GM12878 (cell line): ENCODE measurements around the gene TP53I11.

Source experiments
- BMI1 ChIP-seq: fragments of 450-650 bp; IDR thresholded peaks from 2 replicates; pipeline ENCODE4 v1.6.1; 2016; ENCODE audit warnings: mild to moderate bottlenecking, moderate library complexity, borderline replicate concordance
- POLR2AphosphoS5 ChIP-seq: IDR thresholded peaks from 2 replicates; pipeline ENCODE4 v1.6.1; 2011; ENCODE audit warnings: mild to moderate bottlenecking, low read length, inconsistent platforms
- TAF1 ChIP-seq: IDR thresholded peaks from 2 replicates; pipeline ENCODE4 v1.6.1; 2011; ENCODE audit warnings: mild to moderate bottlenecking, low read depth, low read length, borderline replicate concordance
- YY1 ChIP-seq: IDR thresholded peaks from 2 replicates; pipeline ENCODE4 v1.6.1; 2011; ENCODE audit warnings: low read depth, mild to moderate bottlenecking, low read length
- ZNF274 ChIP-seq: IDR thresholded peaks from one replicate; pipeline ENCODE4 v1.8.0; 2011; ENCODE audit not compliant: insufficient read length, insufficient read depth
- ZNF384 ChIP-seq: IDR thresholded peaks from 2 replicates; pipeline ENCODE4 v1.6.1; 2012; ENCODE audit warnings: low read depth, mild to moderate bottlenecking, low read length, improper control_type of control experiment, borderline replicate concordance
- TF ChIP-seq, protein P1 (sequence below), 3 experiments: IDR thresholded peaks in 2 of 3; conservative IDR thresholded peaks in 1 of 3; 2 replicates each; pipeline ENCODE4 v1.5.1; 2011; ENCODE audit warnings: low read depth in 3 of 3, low read length in 3 of 3, mild to moderate bottlenecking in 3 of 3, control low read depth in 2 of 3, moderate library complexity in 2 of 3, inconsistent platforms in 1 of 3, mixed read lengths in 1 of 3; ENCODE audit not compliant: control insufficient read depth in 2 of 3, insufficient read depth in 1 of 3; ENCODE audit errors: extremely low read depth in 1 of 3

DNA sequence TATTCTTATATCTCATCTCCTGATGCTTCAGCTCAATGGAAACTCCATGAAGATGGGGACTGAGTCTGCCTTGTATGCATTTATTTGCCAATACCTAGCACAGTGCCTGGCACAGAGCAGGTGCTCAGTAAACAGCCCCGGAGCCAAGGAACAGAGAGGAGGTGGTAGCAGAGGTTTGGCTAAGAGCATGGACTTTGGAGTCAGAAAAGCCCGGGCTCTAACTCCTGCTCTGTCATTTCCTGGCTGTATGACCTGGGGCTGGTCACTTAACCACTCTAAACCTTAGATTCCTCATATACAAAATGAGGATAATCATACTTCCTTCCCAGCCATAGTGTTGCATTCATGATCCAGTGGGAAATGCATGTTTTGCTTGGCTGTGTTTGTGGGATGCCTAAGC lies 36.6 kb downstream of the TP53I11 start:
- TF ChIP-seq, protein P1, sequence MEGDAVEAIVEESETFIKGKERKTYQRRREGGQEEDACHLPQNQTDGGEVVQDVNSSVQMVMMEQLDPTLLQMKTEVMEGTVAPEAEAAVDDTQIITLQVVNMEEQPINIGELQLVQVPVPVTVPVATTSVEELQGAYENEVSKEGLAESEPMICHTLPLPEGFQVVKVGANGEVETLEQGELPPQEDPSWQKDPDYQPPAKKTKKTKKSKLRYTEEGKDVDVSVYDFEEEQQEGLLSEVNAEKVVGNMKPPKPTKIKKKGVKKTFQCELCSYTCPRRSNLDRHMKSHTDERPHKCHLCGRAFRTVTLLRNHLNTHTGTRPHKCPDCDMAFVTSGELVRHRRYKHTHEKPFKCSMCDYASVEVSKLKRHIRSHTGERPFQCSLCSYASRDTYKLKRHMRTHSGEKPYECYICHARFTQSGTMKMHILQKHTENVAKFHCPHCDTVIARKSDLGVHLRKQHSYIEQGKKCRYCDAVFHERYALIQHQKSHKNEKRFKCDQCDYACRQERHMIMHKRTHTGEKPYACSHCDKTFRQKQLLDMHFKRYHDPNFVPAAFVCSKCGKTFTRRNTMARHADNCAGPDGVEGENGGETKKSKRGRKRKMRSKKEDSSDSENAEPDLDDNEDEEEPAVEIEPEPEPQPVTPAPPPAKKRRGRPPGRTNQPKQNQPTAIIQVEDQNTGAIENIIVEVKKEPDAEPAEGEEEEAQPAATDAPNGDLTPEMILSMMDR (IDR thresholded peaks at IDR 0.05 in 2 of 3, conservative IDR thresholded peaks at IDR 0.05 in 1 of 3; ENCODE audit: control insufficient read depth in 2 of 3, extremely low read depth in 1 of 3, insufficient read depth in 1 of 3, low read depth in 3 of 3, low read length in 3 of 3): no peak
- TF ChIP-seq ZNF384: no peak
- TF ChIP-seq YY1: no peak
- no peak for TF ChIP-seq POLR2AphosphoS5
- no peak for TF ChIP-seq TAF1
- no peak for TF ChIP-seq ZNF274
- no peak for TF ChIP-seq BMI1
